SH-SY5Y (cell line): ENCODE data around the gene FREM1.

Experiments used
- GATA2 ChIP-seq: IDR thresholded peaks from 2 replicates; pipeline ENCODE4 v1.6.1; 2011; ENCODE audit warnings: mild to moderate bottlenecking, low read depth, low read length
- GATA3 ChIP-seq: IDR thresholded peaks from 2 replicates; pipeline ENCODE4 v1.6.1; 2011; ENCODE audit warnings: low read depth, mild to moderate bottlenecking, low read length, moderate library complexity

DNA sequence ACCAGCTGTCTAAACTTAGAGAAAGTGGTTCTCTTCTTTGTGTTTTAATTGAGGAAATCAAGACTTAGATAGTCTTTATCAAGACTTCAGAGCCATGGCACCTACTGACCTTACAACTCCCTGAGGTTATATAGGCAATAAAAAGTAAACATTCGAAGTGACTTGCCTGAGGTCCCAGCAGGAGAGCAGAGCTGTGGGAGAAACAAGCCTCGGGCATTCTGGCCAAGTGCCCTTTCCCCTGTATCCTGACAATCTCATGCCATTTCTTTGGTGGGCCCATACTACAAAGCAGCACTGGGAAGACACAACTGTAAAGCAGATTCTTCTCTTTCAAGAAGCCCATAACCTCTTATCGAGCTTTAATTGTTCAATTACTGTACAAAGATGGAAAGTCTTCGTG, 23.1 kb downstream of the FREM1 start:
- TF ChIP-seq GATA2 (no peak), GATA3 (no peak)
